GM12875 (cell line): ENCODE measurements around the gene SLC25A21.

Experiments
- H3K4me3 ChIP-seq: one replicate; pipeline ENCODE4 v1.5.1; 2011; ENCODE audit warnings: low read depth, low read length, control low read depth
- TF ChIP-seq, protein P1 (sequence below): IDR thresholded peaks from 2 replicates; pipeline ENCODE4 v1.5.1; 2011; ENCODE audit warnings: low read depth, mild to moderate bottlenecking, control low read depth, inconsistent platforms, low read length, moderate library complexity, borderline replicate concordance; ENCODE audit not compliant: insufficient read depth

SLC25A21 gene

DNA sequence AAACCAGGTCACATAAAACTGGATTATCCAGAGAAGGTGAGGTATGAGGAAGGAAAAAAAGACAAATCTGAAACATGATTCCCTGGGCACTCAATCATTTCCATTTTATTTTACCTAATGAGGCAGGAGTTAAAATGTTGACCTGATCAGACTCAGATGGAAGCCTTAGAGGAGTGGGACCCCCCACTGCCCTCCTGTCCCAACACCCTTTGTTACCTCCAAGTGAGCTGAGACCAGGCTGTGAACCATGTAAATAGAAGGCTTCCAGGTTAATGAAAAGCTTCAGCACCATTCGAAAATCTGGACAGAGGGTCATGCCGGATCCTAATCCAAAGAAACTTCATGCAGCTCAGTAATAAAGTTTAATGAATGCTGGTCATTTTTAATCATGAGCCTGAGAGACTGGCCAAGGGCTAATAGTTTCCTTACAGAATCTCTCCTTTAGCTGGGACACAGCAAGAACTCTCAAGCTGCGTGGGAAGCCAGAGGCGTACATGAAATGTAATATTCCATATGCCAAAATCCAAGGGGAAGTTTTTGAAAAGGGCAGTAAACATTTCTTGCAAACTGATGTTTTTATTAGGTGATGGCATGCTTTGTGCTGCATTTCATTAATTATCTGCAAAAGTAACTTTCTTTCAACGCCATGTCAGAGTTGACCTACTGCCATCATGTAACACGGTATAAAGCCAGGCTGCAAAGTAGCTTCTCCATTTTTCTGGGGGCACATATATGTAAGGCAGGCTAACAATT lies 327.8 kb downstream of the SLC25A21 start:
- TF ChIP-seq, protein P1, sequence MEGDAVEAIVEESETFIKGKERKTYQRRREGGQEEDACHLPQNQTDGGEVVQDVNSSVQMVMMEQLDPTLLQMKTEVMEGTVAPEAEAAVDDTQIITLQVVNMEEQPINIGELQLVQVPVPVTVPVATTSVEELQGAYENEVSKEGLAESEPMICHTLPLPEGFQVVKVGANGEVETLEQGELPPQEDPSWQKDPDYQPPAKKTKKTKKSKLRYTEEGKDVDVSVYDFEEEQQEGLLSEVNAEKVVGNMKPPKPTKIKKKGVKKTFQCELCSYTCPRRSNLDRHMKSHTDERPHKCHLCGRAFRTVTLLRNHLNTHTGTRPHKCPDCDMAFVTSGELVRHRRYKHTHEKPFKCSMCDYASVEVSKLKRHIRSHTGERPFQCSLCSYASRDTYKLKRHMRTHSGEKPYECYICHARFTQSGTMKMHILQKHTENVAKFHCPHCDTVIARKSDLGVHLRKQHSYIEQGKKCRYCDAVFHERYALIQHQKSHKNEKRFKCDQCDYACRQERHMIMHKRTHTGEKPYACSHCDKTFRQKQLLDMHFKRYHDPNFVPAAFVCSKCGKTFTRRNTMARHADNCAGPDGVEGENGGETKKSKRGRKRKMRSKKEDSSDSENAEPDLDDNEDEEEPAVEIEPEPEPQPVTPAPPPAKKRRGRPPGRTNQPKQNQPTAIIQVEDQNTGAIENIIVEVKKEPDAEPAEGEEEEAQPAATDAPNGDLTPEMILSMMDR, result no peak
- H3K4me3 ChIP-seq, result no peak overlapping the region

DNA sequence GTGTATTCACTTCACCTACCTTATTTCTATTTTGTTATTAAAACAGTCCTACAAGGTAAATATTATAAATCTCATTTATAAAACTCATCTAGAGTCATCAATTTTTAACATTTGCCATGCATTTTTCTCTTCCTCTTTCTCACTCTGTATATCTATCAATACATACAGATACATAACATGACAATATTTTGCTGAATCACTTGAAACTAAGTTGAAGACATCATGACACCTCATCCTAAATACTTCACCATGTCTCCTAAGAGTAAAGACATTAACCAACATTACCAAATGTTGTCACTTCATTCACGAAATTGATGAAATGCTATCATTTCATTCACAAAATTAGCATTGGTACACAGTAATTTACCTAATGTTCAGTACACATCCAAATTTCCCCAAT lies 329.0 kb downstream of the SLC25A21 start:
- no peak overlapping the region for H3K4me3 ChIP-seq
- TF ChIP-seq, protein P1, result no peak

DNA sequence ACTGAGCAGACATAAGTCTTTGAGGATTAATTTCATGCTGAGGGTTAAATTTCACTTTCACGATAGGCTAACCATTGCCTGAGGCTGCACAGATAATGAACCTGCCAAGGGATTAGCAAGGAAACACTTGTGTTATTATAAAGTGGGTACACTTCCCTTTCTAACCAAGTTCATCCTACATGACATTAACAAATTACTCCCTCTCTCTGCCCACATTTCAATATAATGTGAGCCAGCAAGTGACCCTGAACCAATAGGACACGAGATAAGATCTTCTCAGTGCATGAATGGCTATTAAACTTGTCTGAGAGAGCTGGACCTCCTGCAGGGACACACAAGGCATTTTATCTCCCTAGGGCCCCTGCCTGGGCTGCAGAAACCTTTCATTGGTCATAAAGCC lies 337.3 kb downstream of the SLC25A21 start:
- no peak overlapping the region for H3K4me3 ChIP-seq
- TF ChIP-seq, protein P1, result no peak

DNA sequence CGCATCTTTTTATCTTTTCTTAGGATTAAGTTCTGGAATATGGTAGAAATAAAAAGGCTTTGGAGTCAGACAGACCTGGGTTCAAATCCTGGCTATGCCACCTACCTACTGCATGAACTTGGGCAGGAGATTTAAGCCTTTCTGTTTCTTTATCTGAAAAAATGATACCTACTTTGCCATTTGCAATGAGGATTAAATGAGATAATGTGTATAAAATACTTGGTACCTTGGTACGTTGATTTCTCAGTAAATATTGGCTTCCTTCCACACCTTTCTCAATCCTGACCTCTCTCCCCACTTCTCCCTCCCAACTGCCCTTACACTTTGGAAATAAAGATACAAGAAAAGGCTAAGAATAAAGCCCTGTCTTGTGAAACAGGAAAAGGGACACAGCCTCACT lies 338.1 kb downstream of the SLC25A21 start:
- TF ChIP-seq, protein P1, result no peak

DNA sequence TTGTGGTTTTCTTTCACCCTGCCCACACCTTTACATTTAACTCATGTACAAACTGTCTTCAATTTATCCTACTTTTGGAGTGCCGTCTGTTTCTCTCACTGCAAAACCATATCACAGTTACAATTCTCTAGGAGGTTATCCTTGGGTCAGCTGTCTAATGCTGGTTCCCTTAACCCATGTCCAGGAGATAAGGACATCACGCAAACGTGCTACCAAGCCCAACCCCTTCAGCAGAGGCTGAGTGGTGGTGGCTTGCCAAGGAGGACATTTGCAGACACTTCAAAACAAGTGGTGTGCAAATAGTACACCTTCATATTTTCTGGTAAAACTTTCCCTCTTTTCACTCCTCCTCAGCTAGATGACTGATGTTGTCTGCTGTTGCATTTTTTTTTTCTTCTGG lies 342.9 kb downstream of the SLC25A21 start:
- TF ChIP-seq, protein P1, result no peak
- H3K4me3 ChIP-seq, result no peak overlapping the region

More for the DNA sequence above, 338.1 kb downstream of the SLC25A21 start:
- H3K4me3 ChIP-seq, result no peak overlapping the region

DNA sequence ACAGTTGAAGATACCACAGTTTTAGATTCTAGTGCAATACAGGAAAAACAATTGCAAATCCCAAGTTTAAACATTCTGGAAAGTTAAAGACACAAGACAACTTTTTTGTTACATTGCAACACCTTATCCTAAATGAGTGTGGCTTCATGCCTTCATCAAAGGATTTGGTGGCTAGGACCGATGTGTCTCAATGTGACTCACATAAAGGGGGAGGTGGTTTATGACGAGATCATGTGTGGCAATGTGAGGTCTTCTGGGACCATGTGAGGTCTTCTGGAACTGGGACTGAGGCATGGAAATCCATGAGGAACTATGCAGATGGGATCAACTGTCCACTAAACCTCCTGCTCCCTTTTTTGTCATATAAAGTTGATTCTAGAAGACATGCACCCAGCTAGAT lies 344.5 kb downstream of the SLC25A21 start:
- no peak overlapping the region for H3K4me3 ChIP-seq
- TF ChIP-seq, protein P1, result no peak

DNA sequence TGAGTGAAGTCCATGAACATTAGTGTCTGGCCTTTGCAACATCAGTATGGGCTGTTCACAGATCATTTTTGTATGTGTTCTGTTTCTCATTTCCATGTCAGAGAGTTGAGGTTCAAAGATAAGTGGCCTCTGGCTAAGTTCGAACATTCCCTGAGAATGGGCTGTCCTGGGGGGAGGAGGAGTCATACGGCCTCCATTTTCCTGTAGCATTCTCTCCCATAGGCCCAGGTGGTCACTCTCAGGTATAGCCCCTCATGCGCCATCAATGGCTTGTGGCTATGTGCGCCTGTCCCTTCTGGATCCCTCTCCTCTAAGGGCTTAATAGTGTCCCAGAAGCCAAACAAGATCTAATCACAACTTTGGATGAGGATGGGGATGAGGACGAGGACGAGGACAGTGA lies 345.8 kb downstream of the SLC25A21 start:
- TF ChIP-seq, protein P1, result no peak
- H3K4me3 ChIP-seq, result no peak overlapping the region
